ENCODE results near the gene MCOLN3.

MCOLN3 gene

GRCh38 chr1:85048296-85049064 lies at the start of gene MCOLN3:
Gene MCOLN3 (minus strand): TSS chr1:85048500. CDS start chr1:85045360, 3,140 bp downstream.
- DNase-seq = peak; percentile 61

GRCh38 chr1:85093644-85094043 lies 45.3 kb upstream of the MCOLN3 start:
- DNase-seq = no peak

- no peak for DNase-seq
These were observed 43.5 kb upstream of the MCOLN3 start for GRCh38 chr1:85091671-85092280.

GRCh38 chr1:85090225-85090624 lies 41.9 kb upstream of the MCOLN3 start:
- no peak for DNase-seq

GRCh38 chr1:85089203-85089602 lies 40.9 kb upstream of the MCOLN3 start:
- DNase-seq = peak; percentile 10

- DNase-seq = no peak
These were observed 40.1 kb upstream of the MCOLN3 start for GRCh38 chr1:85088408-85088784.

GRCh38 chr1:85087659-85088407 lies 39.5 kb upstream of the MCOLN3 start:
- no peak for DNase-seq

GRCh38 chr1:85085417-85085816 lies 37.1 kb upstream of the MCOLN3 start:
- no peak for DNase-seq

- DNase-seq = peak; percentile 19
These were observed 30.6 kb upstream of the MCOLN3 start for GRCh38 chr1:85078903-85079302.

- no peak for DNase-seq
These were observed 26.2 kb upstream of the MCOLN3 start for GRCh38 chr1:85074365-85074964.

- no peak for DNase-seq
These were observed 22.7 kb upstream of the MCOLN3 start for GRCh38 chr1:85070972-85071492.

- DNase-seq = no peak
These were observed 20.5 kb upstream of the MCOLN3 start for GRCh38 chr1:85068846-85069245.

GRCh38 chr1:85065550-85065949 lies 17.2 kb upstream of the MCOLN3 start:
- DNase-seq = no peak

- no peak for DNase-seq
These were observed 14.2 kb upstream of the MCOLN3 start for GRCh38 chr1:85062425-85063026.

GRCh38 chr1:85061711-85062424 lies 13.6 kb upstream of the MCOLN3 start:
- peak; percentile 94 for DNase-seq

- DNase-seq = no peak
These were observed 11.7 kb upstream of the MCOLN3 start for GRCh38 chr1:85060038-85060437.

- DNase-seq = no peak
These were observed 11.3 kb upstream of the MCOLN3 start for GRCh38 chr1:85059563-85059962.

- no peak for DNase-seq
These were observed 10.5 kb upstream of the MCOLN3 start for GRCh38 chr1:85058786-85059185.

GRCh38 chr1:85058311-85058710 lies 10.0 kb upstream of the MCOLN3 start:
- DNase-seq = no peak

- peak; percentile 82 for DNase-seq
These were observed 6.4 kb upstream of the MCOLN3 start for GRCh38 chr1:85054664-85055063.

- peak; percentile 15 for DNase-seq
These were observed 1.5 kb upstream of the MCOLN3 start for GRCh38 chr1:85049735-85050166.

All from NCI-H82 (cell line).